Head of caudate nucleus (tissue), 42 donors: Measurements from ENCODE around the gene PHTF1.

ENCODE experiments used
- DNase-seq, 42 donors: peaks; one replicate each; pipeline versions ENCODE4 v3.0.0 to v3.0.0-alpha.2; 2020 to 2021; ENCODE audit warnings: mixed read lengths in 7 of 42
- intact Hi-C: fragments of 100-400 bp; cut with DNase I; formaldehyde crosslinking; loops from one replicate; pipeline ENCODE4 v1.15.0; 2022

PHTF1 gene

GRCh38 chr1:113647164-113647563 lies 112.1 kb downstream of the PHTF1 start:
- intact Hi-C loops, result no loop called here

More at GRCh38 chr1:113647164-113647563, 112.1 kb downstream of the PHTF1 start:
- no peak for DNase-seq
